Measurements from ENCODE around the gene FIGNL2. TPM values are rescaled to one million over a fixed set of nuclear protein-coding genes. Genes with fewer than 3 reads are reported as not detected.

FIGNL2 gene
- total and polyA plus RNA-seq, 2 of the 13 experiments (the other 11 are each of a cell fraction or from before 2014, with no cell fraction given), result 0.82 to 1.00 TPM

DNA sequence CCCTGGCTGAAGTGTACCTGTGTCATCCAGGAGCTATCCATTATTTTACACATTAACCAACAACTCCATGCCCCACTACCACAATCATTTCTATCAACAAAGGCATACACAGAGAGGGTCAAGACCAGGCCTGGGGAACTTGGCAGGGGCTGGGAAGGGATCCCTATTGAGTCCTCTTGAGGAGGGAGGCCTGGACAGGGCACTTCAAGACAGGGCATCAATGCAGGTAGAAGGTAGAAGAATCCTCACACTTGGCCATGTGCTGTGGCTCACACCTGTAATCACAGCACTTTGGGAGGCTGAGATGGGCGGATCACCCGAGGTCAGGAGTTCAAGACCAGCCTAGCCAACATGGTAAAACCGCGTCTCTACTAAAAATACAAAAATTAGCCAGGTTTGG lies 26.0 kb upstream of the FIGNL2 start:
- in situ Hi-C loops (cut with HindIII; ENCODE audit: extremely low pct_ligation_motif_present, low pct_unique_long_range_greater_than_20kb), result no loop called here

DNA sequence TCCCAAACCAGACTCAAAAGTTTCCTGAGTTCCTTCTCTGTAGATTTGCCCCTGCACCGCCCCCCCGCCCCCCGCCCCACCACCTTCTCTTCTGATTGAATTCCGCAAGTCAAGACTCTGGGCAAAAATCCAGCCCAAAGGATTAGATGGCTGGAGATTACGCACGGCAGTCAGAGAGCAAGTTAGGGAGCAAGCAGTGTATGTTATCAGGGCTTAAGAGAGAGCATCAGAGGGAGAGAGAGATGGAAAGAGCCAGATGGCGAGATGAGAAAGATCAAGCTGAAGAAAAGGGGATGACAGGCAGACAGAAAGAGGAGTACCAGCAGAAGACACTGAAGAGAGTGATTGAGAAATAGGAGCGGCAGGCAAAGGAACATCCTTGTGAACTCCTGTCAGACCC lies 25.5 kb upstream of the FIGNL2 start:
- ChIA-PET CTCF (ENCODE audit: low intra/inter-chr PET ratio, low total read pairs) (no interaction called here), POLR2A (interaction anchor here (1.1 kb wide), 1 partner anchor 60 kb away, joined by 3 read pairs; no protein-coding TSS in a partner anchor)
- Histone ChIP-seq H3K4me3 (replicated peaks in 1 of 3; ENCODE audit: insufficient read depth in 1 of 3, low read depth in 2 of 3, low read length in 3 of 3) (no peak overlapping the region), H4K20me1 (ENCODE audit: insufficient read depth, low read length) (no peaks in the 10 kb centered on the region), H3K27me3 (ENCODE audit: control insufficient read depth in 1 of 2, insufficient read depth in 2 of 2, low read length in 2 of 2) (peaks cover 1 to 27% of the 10 kb centered on the region in 2 experiments; a peak in 4 of 5 replicates), H2AFZ (ENCODE audit: low read length) (no peak overlapping the region), H3K36me3 (replicated peaks in 1 of 2; ENCODE audit: control insufficient read depth in 1 of 2, insufficient read depth in 2 of 2, low read length in 2 of 2) (no peaks in the 10 kb centered on the region), H3K79me2 (ENCODE audit: insufficient read depth, low read length) (no peaks in the 10 kb centered on the region), H3K9ac (ENCODE audit: insufficient read depth, low read depth, low read length) (no peak overlapping the region), H3K9me3 (ENCODE audit: low read length) (no peaks in the 10 kb centered on the region), H3K4me1 (ENCODE audit: insufficient read depth, low read length) (peaks cover 11% of the 10 kb centered on the region), H3K4me2 (ENCODE audit: low read depth, low read length) (no peak overlapping the region), H3K27ac (ENCODE audit: extremely low read length, insufficient read depth, low read length) (no peak overlapping the region)
- intact Hi-C loops (cut with micrococcal nuclease; ENCODE audit: unreplicated experiment) (loop anchor here (2.0 kb wide), 1 partner anchor 49 kb away; no protein-coding TSS in a partner anchor), in situ Hi-C loops (cut with HindIII; ENCODE audit: extremely low pct_ligation_motif_present, low pct_unique_long_range_greater_than_20kb) (no loop called here)
- FAIRE-seq, result no peak
- WGBS (ENCODE audit: low lambda C conversion rate), result 4% methylated on average over 8 of the region's 8 CpGs
- ATAC-seq, result no peak
- no peak for TF ChIP-seq ZNF160 (CRISPR knock-in tag; IDR thresholded peaks at IDR 0.05)
- TF ChIP-seq, protein P1, sequence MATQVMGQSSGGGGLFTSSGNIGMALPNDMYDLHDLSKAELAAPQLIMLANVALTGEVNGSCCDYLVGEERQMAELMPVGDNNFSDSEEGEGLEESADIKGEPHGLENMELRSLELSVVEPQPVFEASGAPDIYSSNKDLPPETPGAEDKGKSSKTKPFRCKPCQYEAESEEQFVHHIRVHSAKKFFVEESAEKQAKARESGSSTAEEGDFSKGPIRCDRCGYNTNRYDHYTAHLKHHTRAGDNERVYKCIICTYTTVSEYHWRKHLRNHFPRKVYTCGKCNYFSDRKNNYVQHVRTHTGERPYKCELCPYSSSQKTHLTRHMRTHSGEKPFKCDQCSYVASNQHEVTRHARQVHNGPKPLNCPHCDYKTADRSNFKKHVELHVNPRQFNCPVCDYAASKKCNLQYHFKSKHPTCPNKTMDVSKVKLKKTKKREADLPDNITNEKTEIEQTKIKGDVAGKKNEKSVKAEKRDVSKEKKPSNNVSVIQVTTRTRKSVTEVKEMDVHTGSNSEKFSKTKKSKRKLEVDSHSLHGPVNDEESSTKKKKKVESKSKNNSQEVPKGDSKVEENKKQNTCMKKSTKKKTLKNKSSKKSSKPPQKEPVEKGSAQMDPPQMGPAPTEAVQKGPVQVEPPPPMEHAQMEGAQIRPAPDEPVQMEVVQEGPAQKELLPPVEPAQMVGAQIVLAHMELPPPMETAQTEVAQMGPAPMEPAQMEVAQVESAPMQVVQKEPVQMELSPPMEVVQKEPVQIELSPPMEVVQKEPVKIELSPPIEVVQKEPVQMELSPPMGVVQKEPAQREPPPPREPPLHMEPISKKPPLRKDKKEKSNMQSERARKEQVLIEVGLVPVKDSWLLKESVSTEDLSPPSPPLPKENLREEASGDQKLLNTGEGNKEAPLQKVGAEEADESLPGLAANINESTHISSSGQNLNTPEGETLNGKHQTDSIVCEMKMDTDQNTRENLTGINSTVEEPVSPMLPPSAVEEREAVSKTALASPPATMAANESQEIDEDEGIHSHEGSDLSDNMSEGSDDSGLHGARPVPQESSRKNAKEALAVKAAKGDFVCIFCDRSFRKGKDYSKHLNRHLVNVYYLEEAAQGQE (IDR thresholded peaks at IDR 0.05; ENCODE audit: borderline replicate concordance in 1 of 2, low read depth in 1 of 2, low read length in 2 of 2), result no peak
- no peak for TF ChIP-seq TBL1XR1 (IDR thresholded peaks at IDR 0.05; ENCODE audit: borderline replicate concordance, low read length, partially characterized antibody)
- TF ChIP-seq, protein P2, sequence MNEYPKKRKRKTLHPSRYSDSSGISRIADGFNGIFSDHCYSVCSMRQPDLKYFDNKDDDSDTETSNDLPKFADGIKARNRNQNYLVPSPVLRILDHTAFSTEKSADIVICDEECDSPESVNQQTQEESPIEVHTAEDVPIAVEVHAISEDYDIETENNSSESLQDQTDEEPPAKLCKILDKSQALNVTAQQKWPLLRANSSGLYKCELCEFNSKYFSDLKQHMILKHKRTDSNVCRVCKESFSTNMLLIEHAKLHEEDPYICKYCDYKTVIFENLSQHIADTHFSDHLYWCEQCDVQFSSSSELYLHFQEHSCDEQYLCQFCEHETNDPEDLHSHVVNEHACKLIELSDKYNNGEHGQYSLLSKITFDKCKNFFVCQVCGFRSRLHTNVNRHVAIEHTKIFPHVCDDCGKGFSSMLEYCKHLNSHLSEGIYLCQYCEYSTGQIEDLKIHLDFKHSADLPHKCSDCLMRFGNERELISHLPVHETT (CRISPR knock-in tag; conservative IDR thresholded peaks at IDR 0.05), result no peak
- TF ChIP-seq ZNF367 (CRISPR knock-in tag; IDR thresholded peaks at IDR 0.05; ENCODE audit: borderline replicate concordance), result no peak
- no peak for TF ChIP-seq NR2C2 (CRISPR knock-in tag; IDR thresholded peaks at IDR 0.05; ENCODE audit: borderline replicate concordance)
- no TSS peak for BruUV-seq (replicated peaks)
- no peak for DNase-seq (ENCODE audit: low spot score)

More for the DNA sequence above, 26.0 kb upstream of the FIGNL2 start:
- Histone ChIP-seq H3K4me2 (ENCODE audit: low read depth, low read length) (no peak overlapping the region), H3K79me2 (ENCODE audit: insufficient read depth, low read length) (no peaks in the 10 kb centered on the region), H4K20me1 (ENCODE audit: insufficient read depth, low read length) (no peaks in the 10 kb centered on the region), H3K9ac (ENCODE audit: insufficient read depth, low read depth, low read length) (no peak overlapping the region), H3K4me1 (ENCODE audit: insufficient read depth, low read length) (peaks cover 16% of the 10 kb centered on the region), H2AFZ (ENCODE audit: low read length) (no peak overlapping the region), H3K4me3 (replicated peaks in 1 of 3; ENCODE audit: insufficient read depth in 1 of 3, low read depth in 2 of 3, low read length in 3 of 3) (no peak overlapping the region), H3K27me3 (ENCODE audit: control insufficient read depth in 1 of 2, insufficient read depth in 2 of 2, low read length in 2 of 2) (peaks cover 1 to 27% of the 10 kb centered on the region in 2 experiments; a peak in 3 of 5 replicates), H3K27ac (ENCODE audit: extremely low read length, insufficient read depth, low read length) (no peak overlapping the region), H3K36me3 (replicated peaks in 1 of 2; ENCODE audit: control insufficient read depth in 1 of 2, insufficient read depth in 2 of 2, low read length in 2 of 2) (no peaks in the 10 kb centered on the region), H3K9me3 (ENCODE audit: low read length) (no peaks in the 10 kb centered on the region)
- POLR2A ChIA-PET, result interaction anchor here (1.1 kb wide), 1 partner anchor 60 kb away, joined by 3 read pairs; no protein-coding TSS in a partner anchor
- no peak for FAIRE-seq
- WGBS (ENCODE audit: low lambda C conversion rate), result 27% methylated on average over 4 of the region's 4 CpGs
- no TSS peak for BruUV-seq (replicated peaks)
- no peak for ATAC-seq
- no peak for DNase-seq (ENCODE audit: low spot score)
- CTCF ChIA-PET (ENCODE audit: low intra/inter-chr PET ratio, low total read pairs), result interaction anchor here (1.2 to 1.7 kb wide), 2 partner anchors 25 to 60 kb away, joined by 5 read pairs; partner anchors contain the start of gene FIGNL2
- TF ChIP-seq MBD4 (IDR thresholded peaks at IDR 0.05; ENCODE audit: borderline replicate concordance, low read length), result no peak
- no peak for TF ChIP-seq MED1 (CRISPR knock-in tag; IDR thresholded peaks at IDR 0.05)
- TF ChIP-seq, protein P3, sequence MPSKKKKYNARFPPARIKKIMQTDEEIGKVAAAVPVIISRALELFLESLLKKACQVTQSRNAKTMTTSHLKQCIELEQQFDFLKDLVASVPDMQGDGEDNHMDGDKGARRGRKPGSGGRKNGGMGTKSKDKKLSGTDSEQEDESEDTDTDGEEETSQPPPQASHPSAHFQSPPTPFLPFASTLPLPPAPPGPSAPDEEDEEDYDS (CRISPR knock-in tag; IDR thresholded peaks at IDR 0.05), result no peak
- TF ChIP-seq ZSCAN22 (CRISPR knock-in tag; IDR thresholded peaks at IDR 0.05), result no peak
- no peak for TF ChIP-seq BRCA1 (CRISPR knock-in tag; IDR thresholded peaks at IDR 0.05)
- intact Hi-C loops (cut with micrococcal nuclease; ENCODE audit: unreplicated experiment), result loop anchor here (2.0 kb wide), 1 partner anchor 50 kb away; no protein-coding TSS in a partner anchor

All from HepG2 (cell line).